Stimulated activated CD4-positive, alpha-beta T cell treated with anti-CD3 and anti-CD28 coated beads, Interleukin-15, amount 100 ng/mL, for 48 hours (primary cell): Measurements from ENCODE around the gene TSPO.

Experiments
- DNase-seq, 2 donors: peaks; one replicate each; pipeline ENCODE4 v3.0.0-alpha.2; 2020; ENCODE audit warnings: low read depth in 2 of 2

Gene TSPO

DNA sequence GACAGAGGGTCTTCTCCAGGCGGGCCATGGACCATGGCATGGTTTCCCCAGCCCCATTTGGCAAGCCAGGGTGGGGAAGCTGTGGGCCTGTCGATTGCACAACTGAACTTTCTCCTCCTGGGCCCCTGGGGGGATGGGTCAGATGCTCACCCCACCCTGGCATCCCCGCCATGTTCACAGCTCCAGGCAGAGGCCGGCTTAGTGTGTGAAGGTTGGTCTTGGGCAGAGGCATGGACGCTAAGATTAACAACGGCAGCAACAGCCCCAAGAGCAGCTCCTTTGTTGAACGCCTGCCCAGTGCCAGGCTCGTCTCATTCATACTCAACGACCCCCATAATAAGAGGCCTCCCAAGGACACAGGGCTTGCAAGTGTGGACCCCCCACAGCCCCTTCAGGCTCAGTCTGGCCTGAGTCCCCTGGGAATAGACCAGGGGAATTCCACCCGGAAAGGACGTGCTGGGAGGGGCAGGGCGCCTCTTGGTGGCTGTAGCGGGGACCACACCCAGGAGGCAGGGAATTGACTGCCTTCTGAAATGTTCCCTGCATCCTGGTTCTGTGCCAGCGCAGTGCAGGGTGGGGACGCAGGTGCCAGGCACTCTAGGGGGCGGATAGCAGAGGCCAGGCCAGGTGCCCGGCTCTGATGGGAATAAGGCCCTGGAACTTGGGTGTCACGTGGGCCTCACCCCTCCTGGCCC lies 8.3 kb downstream of the TSPO start:
- no peak for DNase-seq

DNA sequence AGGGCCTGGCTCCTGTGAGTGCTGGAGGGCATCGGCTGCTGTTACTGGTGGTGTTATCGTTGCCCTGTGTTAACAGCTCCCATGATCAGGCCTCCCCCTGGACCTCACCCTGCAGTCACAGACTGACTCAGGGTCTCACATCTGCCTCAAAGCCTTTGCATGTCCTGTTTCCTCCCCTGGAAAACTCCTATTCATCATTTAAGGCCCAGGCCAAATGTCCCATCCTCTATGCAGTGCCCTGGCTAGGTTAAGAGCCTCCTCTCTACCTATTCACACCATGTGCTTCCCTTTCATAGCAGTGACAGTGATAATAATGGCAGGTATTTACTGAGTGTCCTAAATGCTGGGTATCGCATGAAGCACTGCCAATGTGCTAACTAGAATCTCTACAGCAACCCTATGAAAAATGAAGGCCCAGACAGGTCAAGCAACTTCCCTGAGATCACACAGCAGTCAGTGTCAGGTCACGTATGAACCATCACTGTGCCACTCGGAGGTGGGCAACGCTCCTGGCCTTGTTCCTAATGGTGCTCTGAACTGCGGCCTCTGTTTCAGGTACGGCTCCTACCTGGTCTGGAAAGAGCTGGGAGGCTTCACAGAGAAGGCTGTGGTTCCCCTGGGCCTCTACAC lies 9.3 kb downstream of the TSPO start:
- no peak for DNase-seq

- no peak for DNase-seq
Observed at GRCh38 chr22:43162412-43163150, 11.2 kb downstream of the TSPO start.

DNA sequence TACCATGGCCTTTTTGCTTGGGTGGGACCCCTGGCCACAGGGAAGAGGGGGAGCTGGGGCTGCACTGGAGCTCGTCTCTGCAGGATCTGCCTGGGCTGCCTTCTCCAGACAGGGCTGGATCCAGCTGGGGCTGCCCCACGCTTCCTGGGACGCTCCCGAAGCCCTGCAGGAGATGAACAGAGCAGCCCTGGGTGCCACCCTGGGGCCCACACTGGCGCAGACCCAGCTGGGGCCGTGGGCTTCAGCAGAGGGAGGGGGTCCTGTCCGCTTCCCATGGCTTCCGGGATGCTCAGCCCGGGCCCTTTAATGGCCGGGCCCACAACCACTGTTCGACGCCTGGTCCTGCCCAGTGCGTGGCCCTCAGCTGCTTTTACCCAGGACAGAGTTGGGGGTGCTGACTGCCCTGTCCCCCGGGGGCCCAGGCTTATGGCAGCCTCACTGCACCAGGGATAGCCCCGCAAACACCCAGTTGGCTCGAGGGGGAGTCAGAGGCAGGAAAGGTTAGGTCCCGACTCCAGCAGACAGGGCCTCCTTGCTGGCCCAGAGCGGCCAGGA lies 12.0 kb downstream of the TSPO start:
- DNase-seq: no peak

GRCh38 chr22:43164636-43165035 lies 13.3 kb downstream of the TSPO start:
- DNase-seq: no peak

GRCh38 chr22:43166132-43166930 lies 15.0 kb downstream of the TSPO start:
- DNase-seq: no peak

DNA sequence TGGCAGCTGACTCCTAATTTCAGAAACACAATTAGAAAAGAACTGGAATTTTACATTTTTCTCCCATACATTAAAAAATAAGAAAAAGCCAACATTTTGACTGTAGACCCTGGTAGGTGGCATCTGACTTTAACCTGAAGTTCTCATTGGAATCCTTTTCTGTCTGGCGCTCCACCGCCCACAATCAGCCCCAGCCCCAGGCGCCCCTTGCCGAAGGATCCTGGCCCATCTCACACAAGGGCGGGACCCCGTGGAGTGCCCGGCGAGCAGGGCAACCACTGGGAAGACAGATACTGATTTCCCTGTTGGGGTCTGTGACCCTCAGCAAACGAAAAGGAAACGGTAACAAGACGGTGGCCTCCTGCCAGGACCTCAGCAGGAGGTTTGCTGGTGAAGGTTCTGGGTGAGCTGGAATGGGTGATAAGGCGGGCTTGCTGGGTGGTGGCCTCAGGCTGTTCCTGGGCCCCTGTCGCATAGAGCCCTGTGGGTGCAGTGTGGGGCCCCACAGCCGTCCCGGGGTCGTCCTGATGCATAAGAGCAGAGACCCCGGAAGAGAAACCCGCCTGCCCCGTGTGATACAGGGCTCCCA lies 15.7 kb downstream of the TSPO start:
- DNase-seq: no peak

GRCh38 chr22:43168471-43169309 lies 17.3 kb downstream of the TSPO start:
- DNase-seq: no peak

GRCh38 chr22:43169310-43170130 lies 18.2 kb downstream of the TSPO start:
- DNase-seq: no peak

DNA sequence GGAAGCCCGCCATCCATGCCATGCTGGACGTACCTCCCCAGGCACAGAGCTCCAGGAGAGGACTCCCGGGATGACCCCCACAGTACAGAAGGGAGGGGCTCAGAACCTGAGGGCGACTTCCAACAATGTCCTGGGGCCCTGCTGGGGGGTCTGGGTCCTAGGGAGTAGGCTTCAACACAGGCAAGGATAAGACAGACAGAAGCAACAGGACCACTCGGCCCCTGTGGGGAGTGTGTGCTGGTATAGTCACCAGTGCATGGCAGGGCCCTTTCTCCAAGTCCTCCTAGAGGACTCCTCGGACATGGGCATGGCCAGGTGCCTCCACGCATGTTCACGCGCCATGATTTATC lies 18.7 kb downstream of the TSPO start:
- DNase-seq: no peak

DNA sequence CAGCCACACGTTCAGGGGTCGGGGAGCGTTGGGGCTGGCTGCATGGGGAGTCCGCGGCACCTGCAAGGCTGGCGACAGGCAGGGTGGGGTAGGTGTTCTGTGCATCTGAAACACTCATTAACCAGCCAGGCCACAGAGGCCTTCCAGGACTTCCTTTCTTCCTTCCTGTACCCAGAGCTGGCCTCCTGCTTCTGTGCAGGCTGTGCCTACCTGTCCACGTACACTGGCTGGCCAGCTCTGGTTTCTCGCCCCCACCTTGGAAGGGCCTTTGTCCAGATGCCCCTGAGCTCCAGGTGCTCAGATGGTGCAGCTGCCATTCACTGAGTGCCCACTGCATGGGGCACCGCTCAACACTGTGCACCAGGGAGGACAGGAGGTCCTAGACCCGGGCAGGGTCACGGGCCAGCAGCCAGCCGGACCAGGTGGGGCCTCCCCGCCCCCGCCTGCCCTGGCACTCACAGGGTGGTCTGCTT lies 19.7 kb downstream of the TSPO start:
- no peak for DNase-seq

DNA sequence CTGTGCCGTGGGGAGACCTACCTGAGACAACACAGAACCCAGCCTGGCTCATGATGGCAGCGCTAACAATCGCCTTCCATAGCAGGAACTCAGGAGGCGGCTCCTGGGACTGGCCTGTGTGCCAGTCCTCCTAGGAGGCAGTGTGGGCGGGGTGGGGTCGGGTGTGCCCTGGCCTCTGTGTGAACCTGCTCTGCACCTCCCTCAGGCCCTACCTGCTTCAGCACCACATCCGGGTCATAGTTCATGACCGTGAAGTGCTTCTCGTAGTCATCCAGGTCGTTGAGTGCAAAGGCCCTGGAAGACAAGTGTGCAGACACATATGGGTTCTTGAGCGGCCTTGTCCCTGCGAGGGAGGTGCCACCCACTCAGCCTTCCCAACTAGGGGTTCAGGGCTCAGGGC lies 20.2 kb downstream of the TSPO start:
- DNase-seq: no peak

GRCh38 chr22:43172191-43172590 lies 20.8 kb downstream of the TSPO start:
- DNase-seq: no peak

DNA sequence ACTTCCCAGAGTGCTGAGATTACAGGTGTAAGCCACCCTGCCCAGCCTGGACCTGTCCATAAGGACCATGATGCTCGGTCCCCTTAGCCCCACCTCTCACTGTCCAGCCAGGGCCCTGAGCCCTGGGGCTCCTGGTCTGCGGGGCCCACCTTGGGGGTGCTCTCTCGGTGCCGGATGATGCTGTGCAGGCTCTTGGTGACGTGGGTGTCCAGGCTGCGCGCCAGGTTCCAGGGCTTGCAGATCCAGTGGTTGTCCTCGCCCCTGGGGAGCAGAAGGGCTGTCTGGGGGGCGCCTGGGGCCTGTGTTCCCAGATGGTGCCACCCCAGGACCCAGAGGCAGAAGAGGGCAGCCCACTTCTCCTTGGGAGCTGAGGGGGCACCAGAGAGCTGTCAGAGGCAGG lies 22.2 kb downstream of the TSPO start:
- DNase-seq: no peak

GRCh38 chr22:43173976-43174720 lies 22.8 kb downstream of the TSPO start:
- no peak for DNase-seq

GRCh38 chr22:43174941-43175531 lies 23.7 kb downstream of the TSPO start:
- no peak for DNase-seq

GRCh38 chr22:43176090-43176489 lies 24.7 kb downstream of the TSPO start:
- DNase-seq: no peak

DNA sequence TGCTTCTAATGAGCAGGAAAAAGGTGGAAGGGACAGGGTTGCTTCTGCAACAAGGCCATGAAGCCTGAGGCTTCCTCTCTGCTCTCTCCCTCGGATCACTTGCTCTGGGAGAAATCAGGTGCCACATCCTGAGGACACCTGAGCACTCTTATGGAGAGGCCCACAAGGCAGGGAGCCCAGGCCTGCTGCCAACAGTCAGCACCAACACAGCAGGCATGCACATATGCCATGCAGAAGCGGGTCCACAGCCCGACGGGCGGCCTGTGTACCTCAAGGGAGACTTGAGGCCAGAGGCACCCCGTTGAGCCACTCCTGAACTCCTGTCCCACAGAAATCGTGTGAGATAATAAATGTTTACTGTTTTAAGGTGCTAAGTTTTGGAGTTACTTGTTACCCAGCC lies 26.1 kb downstream of the TSPO start:
- DNase-seq: no peak
